NCI-H2107 treated with DMSO at 0.1 percent for 48 hours (cell line): Measurements from ENCODE around the gene GMEB1.
"Not testable (repeated sequence)": the region's sequence is repeated elsewhere in the genome, so short reads cannot be mapped to it uniquely, and the experiment has no call there.

Experiments used
- DNase-seq: peaks from one replicate; lab custom pipeline; 2025; ENCODE audit not compliant: unreplicated experiment; lab: John Stamatoyannopoulos, UW

GMEB1 gene

DNA sequence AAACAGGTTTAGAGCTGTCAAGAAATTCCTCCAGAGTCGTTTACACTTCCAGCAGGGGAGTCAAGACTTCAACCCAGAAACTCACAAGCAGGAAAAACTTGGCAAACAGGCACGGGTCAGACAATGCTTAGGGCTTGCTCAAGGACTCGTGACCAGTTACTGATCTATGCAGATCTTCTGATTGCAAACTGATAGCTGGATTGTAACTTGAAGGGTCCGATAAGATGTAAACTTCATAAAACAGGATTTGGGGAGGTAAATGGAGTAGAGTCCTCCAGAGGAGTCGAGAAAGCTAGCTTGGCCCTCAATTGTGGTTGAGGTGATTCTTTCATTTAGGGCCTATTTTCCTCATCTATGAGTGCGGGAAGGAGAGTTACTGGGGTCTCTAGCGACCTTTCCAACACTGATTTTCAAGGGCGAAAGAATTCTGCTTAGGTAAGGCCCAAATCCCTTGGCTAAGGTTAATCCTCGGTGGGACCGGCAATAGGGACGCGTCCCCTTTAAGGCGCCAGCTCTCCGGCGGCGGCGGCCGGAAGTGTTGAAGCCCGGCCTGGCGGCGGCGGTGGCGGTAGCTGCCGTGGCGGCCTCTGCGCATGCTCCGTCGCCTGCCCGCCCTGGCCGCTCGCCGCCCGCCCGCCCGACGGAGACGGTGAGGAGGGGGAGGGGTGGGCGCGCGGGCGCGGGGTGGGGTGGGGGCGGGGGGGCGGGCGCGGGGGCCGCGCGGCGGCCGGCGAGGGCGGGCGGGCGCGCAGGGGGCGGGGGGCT lies at the start of gene GMEB1:
GMEB1 (plus strand) TSS at position 594 of the 765 bp plus-strand sequence. CDS start 14,829 bp downstream, outside the sequence.
- peak; percentile 83 for DNase-seq

- DNase-seq, result no peak
Observed at GRCh38 chr1:28631713-28632112, 36.9 kb upstream of the GMEB1 start.

DNA sequence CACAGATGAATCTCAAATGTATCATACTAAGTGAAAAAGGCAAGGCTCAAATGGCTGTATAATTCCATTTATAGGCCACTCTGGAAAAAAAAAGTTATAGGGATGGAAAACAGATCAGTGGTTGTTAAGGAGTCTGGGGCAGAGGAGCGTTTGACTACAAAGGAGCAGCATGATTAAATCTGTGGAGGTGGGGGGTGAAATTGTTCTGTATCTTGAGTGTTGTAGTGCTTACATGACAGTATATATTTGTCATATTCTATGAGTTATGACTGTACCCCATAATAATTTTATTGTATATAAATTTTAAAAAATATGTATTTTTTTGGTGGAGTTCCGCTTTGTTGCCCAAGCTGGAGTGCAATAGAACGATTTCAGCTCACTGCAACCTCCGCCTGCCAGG lies 36.0 kb upstream of the GMEB1 start:
- DNase-seq, result no peak

DNA sequence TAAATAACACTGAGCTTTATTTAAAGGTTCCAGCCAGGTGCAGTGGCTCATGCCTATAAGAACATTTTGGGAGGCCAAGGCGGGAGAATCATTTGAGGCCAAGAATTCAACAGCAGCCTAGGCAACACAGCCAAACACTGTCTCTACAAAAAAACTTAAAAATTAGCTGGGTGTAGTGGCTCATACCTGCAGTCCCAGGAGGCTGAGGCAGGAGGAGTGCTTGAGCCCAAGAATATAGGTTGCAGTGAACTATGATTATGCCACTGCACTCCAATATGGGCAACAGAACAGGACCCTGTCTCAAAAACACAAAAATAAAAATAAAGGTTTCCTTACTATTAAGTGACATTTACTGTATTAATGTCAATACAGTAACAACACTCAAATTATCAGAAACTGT lies 27.8 kb upstream of the GMEB1 start:
- DNase-seq, result no peak

DNA sequence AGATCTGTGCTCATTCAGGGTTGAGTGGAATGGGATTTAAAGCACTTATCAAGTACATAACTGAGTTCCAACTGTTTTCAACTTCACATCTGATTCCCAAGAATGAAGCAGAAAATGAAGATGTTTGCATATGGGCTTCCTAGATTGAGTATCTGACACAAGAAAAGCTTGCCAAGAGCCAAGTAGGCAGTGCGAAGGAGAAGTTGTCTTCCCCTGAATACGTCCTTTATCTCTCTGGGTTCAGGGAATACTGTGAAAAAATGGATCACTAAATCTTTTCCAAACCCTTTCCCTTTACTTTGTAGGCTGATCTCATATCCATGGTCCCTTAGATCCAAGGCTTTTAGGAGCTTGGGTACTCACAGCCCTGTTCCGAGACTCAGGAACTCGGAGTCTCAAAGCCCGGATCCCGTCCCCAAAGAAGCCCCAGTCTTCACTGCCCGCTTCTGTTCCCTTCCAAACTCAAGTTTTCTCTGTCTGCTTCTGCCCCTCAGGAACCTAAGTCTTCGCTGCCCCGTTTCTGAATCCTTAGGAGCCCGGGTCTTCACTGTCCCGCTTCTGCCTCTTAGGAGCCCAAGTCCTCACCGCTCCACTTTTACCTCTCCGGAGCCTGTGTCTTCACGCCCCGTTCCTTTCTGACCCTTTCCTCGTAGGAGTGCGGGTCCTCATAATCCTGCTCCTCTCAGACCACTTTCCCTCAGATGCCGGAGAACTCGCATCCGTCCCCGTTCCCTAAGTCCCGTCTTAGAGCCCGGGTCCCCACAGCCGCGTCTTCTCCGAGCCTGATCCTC lies 26.3 kb upstream of the GMEB1 start:
- DNase-seq, result no peak

- peak; percentile 95 for DNase-seq
Observed at GRCh38 chr1:28642847-28643635, 25.5 kb upstream of the GMEB1 start, which contains the start of gene TAF12. TSS of gene TAF12 (minus strand) at chr1:28643067. CDS start at chr1:28622081, 20,986 bp downstream.

GRCh38 chr1:28644494-28644893 lies 24.1 kb upstream of the GMEB1 start:
- no peak for DNase-seq

DNA sequence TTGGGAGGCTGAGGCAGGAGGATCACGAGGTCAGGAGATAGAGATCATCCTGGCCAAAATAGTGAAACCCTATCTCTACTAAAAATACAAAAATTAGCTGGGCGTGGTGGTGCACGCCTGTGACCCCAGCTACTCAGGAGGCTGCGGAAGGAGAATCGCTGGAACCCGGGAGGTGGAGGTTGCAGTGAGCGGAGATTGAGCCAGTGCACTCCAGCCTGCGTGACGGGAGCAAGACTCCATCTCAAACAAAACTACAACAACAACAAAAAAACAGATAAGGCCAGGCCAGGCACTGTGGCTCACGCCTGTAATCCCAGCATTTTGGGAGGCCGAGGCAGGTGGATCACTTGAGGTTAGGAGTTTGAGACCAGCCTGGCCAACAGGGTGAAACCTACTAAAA lies 23.2 kb upstream of the GMEB1 start:
- not testable (repeated sequence) for DNase-seq

GRCh38 chr1:28646040-28646439 lies 22.5 kb upstream of the GMEB1 start:
- DNase-seq, result no peak

DNA sequence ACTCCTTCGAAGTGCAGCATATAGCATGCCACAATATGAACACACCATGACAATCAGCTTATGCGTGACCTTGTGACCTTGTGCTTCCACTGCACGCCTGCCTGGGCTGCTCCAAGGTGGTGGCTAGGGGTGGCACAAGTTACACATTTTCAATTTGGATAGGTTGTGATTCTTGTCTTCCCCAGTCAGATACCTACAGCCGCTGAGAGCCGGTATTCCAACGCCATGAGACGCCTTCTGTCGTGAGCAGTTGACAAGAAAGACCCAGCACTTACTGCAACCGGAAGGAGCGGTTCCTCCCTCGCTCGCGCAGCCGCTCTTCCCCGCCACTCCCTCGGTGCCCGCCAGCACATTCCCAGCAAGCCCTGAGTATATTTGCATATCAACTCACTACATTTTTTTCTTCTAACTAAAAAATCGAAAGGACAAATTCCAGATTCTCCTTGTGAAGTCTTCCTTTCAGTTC lies 20.5 kb upstream of the GMEB1 start:
- peak; percentile 98 for DNase-seq

GRCh38 chr1:28648474-28649198 lies 19.9 kb upstream of the GMEB1 start, which contains the start of gene RNU11:
TSS of gene RNU11 (plus strand) at chr1:28648600.
- peak; percentile 99 for DNase-seq

DNA sequence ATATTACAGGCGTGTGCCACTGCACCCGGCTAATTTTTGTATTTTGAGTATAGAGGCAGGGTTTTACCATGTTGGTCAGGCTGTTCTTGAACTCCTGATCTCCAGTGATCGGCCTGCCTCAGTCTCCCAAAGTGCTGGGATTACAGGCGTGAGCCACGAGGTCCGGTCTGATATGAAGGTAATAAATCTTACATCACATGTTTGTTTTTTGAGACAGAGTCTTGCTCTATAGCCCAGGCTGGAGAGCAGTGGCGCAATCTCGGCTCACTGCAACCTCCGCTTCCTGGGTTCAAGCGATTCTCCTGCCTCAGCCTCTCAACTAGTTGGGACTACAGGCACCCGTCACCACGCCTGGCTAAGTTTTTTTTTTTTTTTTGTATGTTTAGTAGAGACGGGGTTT lies 15.5 kb upstream of the GMEB1 start:
- not testable (repeated sequence) for DNase-seq

DNA sequence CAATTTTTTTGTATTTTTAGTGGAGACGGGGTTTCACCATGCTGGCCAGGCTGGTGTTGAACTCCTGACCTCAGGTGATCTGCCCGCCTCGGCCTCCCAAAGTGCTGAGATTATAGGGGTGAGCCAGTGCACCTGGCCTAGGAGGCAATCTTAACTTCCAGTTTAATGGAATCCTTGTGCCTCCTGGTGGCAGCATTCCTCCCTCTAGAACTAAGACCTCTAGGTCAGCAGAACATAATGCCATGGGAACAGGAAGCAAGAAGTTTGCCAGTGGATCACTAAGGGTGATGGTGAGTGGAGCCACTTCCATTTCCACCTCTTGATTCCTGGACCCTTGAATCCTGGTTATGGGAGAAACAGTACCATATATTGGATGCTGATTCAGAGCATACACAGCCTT lies 14.7 kb upstream of the GMEB1 start:
- DNase-seq, result not testable (repeated sequence)

GRCh38 chr1:28655448-28656311 lies 12.9 kb upstream of the GMEB1 start:
- DNase-seq, result not testable (repeated sequence)

- DNase-seq, result no peak
Observed at GRCh38 chr1:28656335-28656734, 12.2 kb upstream of the GMEB1 start.

DNA sequence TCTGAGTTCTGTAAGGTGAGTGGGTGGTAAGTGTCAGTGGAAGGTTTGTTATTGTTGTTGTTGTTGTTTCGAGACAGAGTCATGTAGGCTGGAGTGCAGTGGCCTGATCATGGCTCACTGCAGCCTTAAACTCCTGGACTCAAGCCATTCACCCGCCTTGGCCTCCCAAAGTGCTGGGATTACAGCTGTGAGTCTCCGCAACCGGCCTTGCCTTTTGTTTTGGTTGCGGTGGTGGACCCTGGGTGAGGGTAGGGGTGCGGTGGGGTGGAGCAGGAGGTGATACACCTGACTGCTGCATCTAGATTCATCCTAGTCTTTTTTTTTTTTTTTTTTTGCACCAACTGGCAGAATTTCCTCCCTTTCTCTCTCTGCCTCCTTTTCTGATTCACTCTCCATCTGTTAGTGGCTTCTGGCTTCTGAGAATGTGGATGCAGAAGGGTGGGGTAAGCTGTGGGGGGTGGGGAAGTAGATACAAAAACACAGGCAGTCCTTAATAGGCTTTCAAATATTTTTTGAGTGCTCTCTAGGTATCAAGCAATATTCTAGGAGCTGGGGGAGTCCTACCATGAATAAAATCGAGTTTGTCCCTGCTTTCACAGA lies 4.6 kb upstream of the GMEB1 start:
- DNase-seq, result no peak

GRCh38 chr1:28666806-28667205 lies 1.8 kb upstream of the GMEB1 start:
- no peak for DNase-seq

- DNase-seq, result peak; percentile 43
Observed at GRCh38 chr1:28668956-28669723, 556 bp downstream of the GMEB1 start.
